ENCODE measurements around the gene PRR14L. TPM values are rescaled to one million over a fixed set of nuclear protein-coding genes. Genes with fewer than 3 reads are reported as not detected.
A peak's percentile ranks its signal among the peaks of the same experiment; 100 is the strongest.

Gene PRR14L
- total RNA-seq, 1 donor from 2014 or later: 57.9 TPM

GRCh38 chr22:31639436-31640039 lies 110.4 kb downstream of the PRR14L start:
- intact Hi-C loops (cut with DNase I): loop anchor here (10.0 kb wide), 1 partner anchor 85 kb away; no protein-coding TSS in a partner anchor
- Histone ChIP-seq H3K27me3 (ENCODE audit: low read depth) (no peaks in the 10 kb centered on the region), H3K4me1 (peaks cover 31% of the 10 kb centered on the region), H3K36me3 (peaks cover 1% of the 10 kb centered on the region), H3K27ac (peak overlapping the region; percentile 39), H3K9me3 (no peaks in the 10 kb centered on the region), H3K4me3 (no peak overlapping the region)
- no peak for TF ChIP-seq CTCF (IDR thresholded peaks at IDR 0.05)
- no peak for DNase-seq
- ATAC-seq: peak; percentile 59 to 64

GRCh38 chr22:31637891-31638618 lies 111.9 kb downstream of the PRR14L start:
- intact Hi-C loops (cut with DNase I): loop anchor here (10.0 kb wide), 1 partner anchor 83 kb away; no protein-coding TSS in a partner anchor
- H3K27me3 ChIP-seq (ENCODE audit: low read depth): no peaks in the 10 kb centered on the region
- DNase-seq: peak; percentile 77

GRCh38 chr22:31637447-31637890 lies 112.5 kb downstream of the PRR14L start:
- peak overlapping the region; percentile 51 for H3K4me3 ChIP-seq
- intact Hi-C loops (cut with DNase I): loop anchor here (10.0 kb wide), 1 partner anchor 83 kb away; no protein-coding TSS in a partner anchor
- TF ChIP-seq CTCF (IDR thresholded peaks at IDR 0.05): no peak

More at GRCh38 chr22:31637891-31638618, 111.9 kb downstream of the PRR14L start:
- Histone ChIP-seq H3K4me1 (peaks cover 26% of the 10 kb centered on the region), H3K4me3 (peak overlapping the region; percentile 51), H3K36me3 (peaks cover 3% of the 10 kb centered on the region), H3K27ac (peak overlapping the region; percentile 84), H3K9me3 (no peaks in the 10 kb centered on the region)
- TF ChIP-seq CTCF (IDR thresholded peaks at IDR 0.05): no peak
- peak; percentile 69 to 79 for ATAC-seq

GRCh38 chr22:31635638-31636306 lies 114.2 kb downstream of the PRR14L start:
- Histone ChIP-seq H3K4me1 (peaks cover 33% of the 10 kb centered on the region), H3K36me3 (peaks cover 6% of the 10 kb centered on the region), H3K27me3 (ENCODE audit: low read depth) (no peaks in the 10 kb centered on the region), H3K27ac (peak overlapping the region; percentile 39), H3K9me3 (no peaks in the 10 kb centered on the region), H3K4me3 (no peak overlapping the region)
- DNase-seq (peak; percentile 73), ATAC-seq (peak; percentile 51 to 55)
- no peak for TF ChIP-seq CTCF (IDR thresholded peaks at IDR 0.05)
- intact Hi-C loops (cut with DNase I): loop anchor here (10.0 kb wide), 1 partner anchor 81 kb away; no protein-coding TSS in a partner anchor

More at GRCh38 chr22:31637447-31637890, 112.5 kb downstream of the PRR14L start:
- peak overlapping the region; percentile 84 for H3K27ac ChIP-seq
- H3K27me3 ChIP-seq (ENCODE audit: low read depth): no peaks in the 10 kb centered on the region
- peak in 1 of 2 donors; percentile 65 for ATAC-seq
- no peaks in the 10 kb centered on the region for H3K9me3 ChIP-seq
- DNase-seq: peak; percentile 83
- peaks cover 23% of the 10 kb centered on the region for H3K4me1 ChIP-seq
- peaks cover 6% of the 10 kb centered on the region for H3K36me3 ChIP-seq

GRCh38 chr22:31631436-31631835 lies 118.5 kb downstream of the PRR14L start:
- no peak for ATAC-seq
- peaks cover 6% of the 10 kb centered on the region for H3K36me3 ChIP-seq
- peak overlapping the region; percentile 75 for H3K4me3 ChIP-seq
- no peaks in the 10 kb centered on the region for H3K27me3 ChIP-seq (ENCODE audit: low read depth)
- intact Hi-C loops (cut with DNase I): loop anchor here (10.0 kb wide), 1 partner anchor 77 kb away; no protein-coding TSS in a partner anchor
- DNase-seq: no peak
- no peaks in the 10 kb centered on the region for H3K9me3 ChIP-seq
- peak overlapping the region; percentile 97 for H3K27ac ChIP-seq
- peaks cover 41% of the 10 kb centered on the region for H3K4me1 ChIP-seq
- TF ChIP-seq CTCF (IDR thresholded peaks at IDR 0.05): no peak

Data from lower lobe of right lung (tissue), 2 donors.